Keratinocyte (primary cell): ENCODE measurements around the gene PLXNA3. TPM values are rescaled to one million over a fixed set of nuclear protein-coding genes. Genes with fewer than 3 reads are reported as not detected.

Source experiments
- DNase-seq: peaks from one replicate; pipeline ENCODE4 v3.0.0-alpha.2; 2011; ENCODE audit warnings: low read depth, missing footprints, low spot score
- FAIRE-seq: peaks from 2 replicates; lab custom pipeline; 2011; peaks lifted over from hg19 to GRCh38; lab: Jason Lieb, UNC
- H2AFZ ChIP-seq: 2 replicates; pipeline ENCODE4 v1.6.0; 2012; ENCODE audit warnings: low read length, control low read depth, inconsistent platforms; ENCODE audit not compliant: control insufficient read depth
- H3K27ac ChIP-seq: 2 replicates; pipeline ENCODE4 v1.5.1; 2011; ENCODE audit warnings: low read length; ENCODE audit not compliant: control insufficient read depth, insufficient read depth
- H3K27me3 ChIP-seq: 3 replicates; pipeline ENCODE4 v1.6.0; 2011; ENCODE audit warnings: low read length; ENCODE audit not compliant: control insufficient read depth, insufficient read depth; ENCODE audit errors: extremely low read depth
- H3K36me3 ChIP-seq, 2 experiments: 2 replicates in 1 of 2; 3 replicates in 1 of 2; pipeline ENCODE4 v1.5.1; 2011; ENCODE audit warnings: low read length in 2 of 2, mild to moderate bottlenecking in 1 of 2; ENCODE audit not compliant: control insufficient read depth in 2 of 2, insufficient read depth in 2 of 2; ENCODE audit errors: extremely low read depth in 1 of 2
- H3K4me1 ChIP-seq: 3 replicates; pipeline ENCODE4 v1.5.1; 2011; ENCODE audit warnings: low read length; ENCODE audit not compliant: control insufficient read depth, insufficient read depth; ENCODE audit errors: extremely low read depth
- H3K4me2 ChIP-seq: 3 replicates; pipeline ENCODE4 v1.6.0; 2011; ENCODE audit warnings: low read depth, low read length; ENCODE audit not compliant: control insufficient read depth, insufficient read depth; ENCODE audit errors: extremely low read depth
- H3K4me3 ChIP-seq, 3 experiments: fragments of 200-600 bp in 1 of 3; sonication (generic) in 1 of 3; 2 replicates in 2 of 3; 3 replicates in 1 of 3; pipeline ENCODE4 v1.5.1; 2011 to 2016; ENCODE audit warnings: low read length in 3 of 3, mild to moderate bottlenecking in 3 of 3, control low read depth in 2 of 3, inconsistent platforms in 1 of 3, low read depth in 1 of 3, mixed read lengths in 1 of 3, mixed run types in 1 of 3, moderate library complexity in 1 of 3; ENCODE audit not compliant: control insufficient read depth in 2 of 3, insufficient read depth in 2 of 3; ENCODE audit errors: extremely low read depth in 1 of 3
- H3K79me2 ChIP-seq: 2 replicates; pipeline ENCODE4 v1.6.0; 2012; ENCODE audit warnings: low read length; ENCODE audit not compliant: control insufficient read depth, insufficient read depth
- H3K9ac ChIP-seq: 3 replicates; pipeline ENCODE4 v1.6.0; 2011; ENCODE audit warnings: low read length; ENCODE audit not compliant: control insufficient read depth, insufficient read depth; ENCODE audit errors: extremely low read depth
- H3K9me1 ChIP-seq: 3 replicates; pipeline ENCODE4 v1.6.0; 2011; ENCODE audit warnings: low read length; ENCODE audit not compliant: control insufficient read depth, insufficient read depth; ENCODE audit errors: extremely low read depth
- H3K9me3 ChIP-seq: 2 replicates; pipeline ENCODE4 v1.5.1; 2012; ENCODE audit warnings: low read depth, low read length; ENCODE audit not compliant: control insufficient read depth
- H4K20me1 ChIP-seq: 3 replicates; pipeline ENCODE4 v1.6.0; 2011; ENCODE audit warnings: low read length; ENCODE audit not compliant: control insufficient read depth, insufficient read depth; ENCODE audit errors: extremely low read depth
- CTCF ChIP-seq, 3 experiments: IDR thresholded peaks in 1 of 3; conservative IDR thresholded peaks in 1 of 3; optimal IDR thresholded peaks in 1 of 3; 2 replicates in 2 of 3; 3 replicates in 1 of 3; pipeline versions ENCODE3 to v1.5.1; 2011; ENCODE audit warnings: low read length in 3 of 3, mild to moderate bottlenecking in 3 of 3, moderate library complexity in 2 of 3, control low read depth in 1 of 3, inconsistent platforms in 1 of 3; ENCODE audit not compliant: insufficient read depth in 2 of 3; ENCODE audit errors: extremely low read depth in 1 of 3
- EZH2 ChIP-seq: IDR thresholded peaks from one replicate; pipeline ENCODE4 v1.6.1; 2012; ENCODE audit warnings: inconsistent platforms, mild to moderate bottlenecking, low read length, moderate library complexity
- dilution Hi-C: fragments of 300-500 bp; cut with MboI; formaldehyde crosslinking; loops from one replicate; pipeline ENCODE4 v1.7.0; 2020; ENCODE audit warnings: low sequenced_read_pairs; ENCODE audit not compliant: extremely low pct_ligation_motif_present
- polyA plus RNA-seq, 5 experiments: library from polyadenylated mRNA; depleted of rRNA in 3 of 5; stranded (reverse) in 3 of 5; stranded (forward) in 1 of 5; unstranded in 1 of 5; fragments of >200 nt; gene quantifications; 1 replicate in 1 of 5; 2 replicates in 3 of 5; 3 replicates in 1 of 5; pipeline versions ENCODE4 v1.2.1 to v1.2.3, GENCODE V29; 2011 to 2012; ENCODE audit warnings: missing spikeins in 2 of 5, low read depth in 1 of 5, low replicate concordance in 1 of 5

The PLXNA3 gene
- polyA plus RNA-seq, 1 donor (not counting 4 experiments of a cell fraction or from before 2014, with no cell fraction given) = 7.6 TPM

GRCh38 chrX:154460326-154460725, 2.2 kb downstream of the PLXNA3 start:
- Histone ChIP-seq H3K79me2 (peaks cover 8% of the 10 kb centered on the region), H3K27me3 (no peaks in the 10 kb centered on the region), H3K9me3 (no peaks in the 10 kb centered on the region), H4K20me1 (no peaks in the 10 kb centered on the region), H3K4me3 (no peak overlapping the region), H2AFZ (no peak overlapping the region), H3K9ac (no peak overlapping the region), H3K36me3 (peaks cover 0 to 3% of the 10 kb centered on the region in 2 experiments), H3K4me2 (no peak overlapping the region), H3K9me1 (no peaks in the 10 kb centered on the region), H3K4me1 (peaks cover 4% of the 10 kb centered on the region), H3K27ac (no peak overlapping the region)
- no peak for DNase-seq
- no peak for FAIRE-seq
- TF ChIP-seq CTCF (optimal IDR thresholded peaks at IDR 0.05 in 1 of 3, IDR thresholded peaks at IDR 0.05 in 1 of 3, conservative IDR thresholded peaks at IDR 0.05 in 1 of 3; ENCODE audit: extremely low read depth in 1 of 3, insufficient read depth in 2 of 3, low read length in 3 of 3) (peak in 2 of 3 experiments; percentile 24 to 49), EZH2 (no peak)
- dilution Hi-C loops = no loop called here

- dilution Hi-C loops = no loop called here
- DNase-seq (no peak), FAIRE-seq (no peak)
- Histone ChIP-seq H3K4me3 (no peak overlapping the region), H3K4me2 (no peak overlapping the region), H3K9me3 (no peaks in the 10 kb centered on the region), H3K27me3 (no peaks in the 10 kb centered on the region), H3K9ac (no peak overlapping the region), H3K27ac (no peak overlapping the region), H3K9me1 (no peaks in the 10 kb centered on the region), H3K4me1 (peaks cover 4% of the 10 kb centered on the region), H2AFZ (no peak overlapping the region), H4K20me1 (no peaks in the 10 kb centered on the region), H3K36me3 (peaks cover 0 to 3% of the 10 kb centered on the region in 2 experiments), H3K79me2 (peaks cover 8% of the 10 kb centered on the region)
- TF ChIP-seq EZH2 (no peak), CTCF (optimal IDR thresholded peaks at IDR 0.05 in 1 of 3, IDR thresholded peaks at IDR 0.05 in 1 of 3, conservative IDR thresholded peaks at IDR 0.05 in 1 of 3; ENCODE audit: extremely low read depth in 1 of 3, insufficient read depth in 2 of 3, low read length in 3 of 3) (no peak)
Measured at GRCh38 chrX:154462396-154462795, 4.3 kb downstream of the PLXNA3 start.
